HG03575 (cell line): ENCODE data around the gene THADA.

Experiments used
- ATAC-seq: cut with Tn5 transposase; IDR thresholded peaks from one replicate; pipeline ENCODE4 v1.9.1; 2021; ENCODE audit not compliant: unreplicated experiment, insufficient number of reproducible peaks, low FRiP score; ENCODE audit errors: extremely low read depth

Gene THADA

GRCh38 chr2:43218155-43218701 is 377.6 kb downstream of the THADA start:
- ATAC-seq, result no peak

- ATAC-seq, result no peak
These were observed 378.3 kb downstream of the THADA start for GRCh38 chr2:43217228-43218154.

GRCh38 chr2:43216629-43217028 is 379.2 kb downstream of the THADA start:
- no peak for ATAC-seq

- no peak for ATAC-seq
These were observed 380.1 kb downstream of the THADA start for GRCh38 chr2:43215673-43216255.

GRCh38 chr2:43214253-43214652 is 381.6 kb downstream of the THADA start:
- no peak for ATAC-seq

- no peak for ATAC-seq
These were observed 382.9 kb downstream of the THADA start for GRCh38 chr2:43212931-43213330.

GRCh38 chr2:43212216-43212835 is 383.5 kb downstream of the THADA start:
- no peak for ATAC-seq

- no peak for ATAC-seq
These were observed 385.2 kb downstream of the THADA start for GRCh38 chr2:43210467-43211303.

GRCh38 chr2:43210125-43210466 is 385.7 kb downstream of the THADA start:
- no peak for ATAC-seq

- ATAC-seq, result no peak
These were observed 386.6 kb downstream of the THADA start for GRCh38 chr2:43209204-43209717.

GRCh38 chr2:43207553-43208300 is 388.1 kb downstream of the THADA start:
- no peak for ATAC-seq

GRCh38 chr2:43206602-43207001 is 389.2 kb downstream of the THADA start:
- ATAC-seq, result no peak

GRCh38 chr2:43203373-43203772 is 392.5 kb downstream of the THADA start:
- no peak for ATAC-seq

GRCh38 chr2:43202289-43202688 is 393.5 kb downstream of the THADA start:
- ATAC-seq, result no peak

- ATAC-seq, result no peak
These were observed 394.3 kb downstream of the THADA start for GRCh38 chr2:43201497-43201896.

GRCh38 chr2:43201016-43201415 is 394.8 kb downstream of the THADA start:
- no peak for ATAC-seq

GRCh38 chr2:43199492-43200488 is 396.0 kb downstream of the THADA start:
- ATAC-seq, result no peak
